IMR-90 (cell line): ENCODE measurements around the gene HUWE1. TPM values are rescaled to one million over a fixed set of nuclear protein-coding genes. Genes with fewer than 3 reads are reported as not detected.

Experiments used
- ATAC-seq: fragments of 200-7000 bp; cut with Tn5 transposase; 2 replicates; pipeline ENCODE4 v1.9.1; 2020; ENCODE audit warnings: low read depth, mild to moderate bottlenecking, moderate library complexity
- BruUV-seq: library from RNA; stranded (reverse); fragments of 400-500 nt; replicated peaks from 2 replicates; lab custom pipeline; 2021; lab: Mats Ljungman, UMichigan
- CTCF ChIA-PET: fragments of 300-600 bp; formaldehyde crosslinking; extraction: SDS; loops from one replicate; lab custom pipeline; 2021; ENCODE audit warnings: antibody characterized with exemption; lab: Yijun Ruan, JAX
- POLR2A ChIA-PET: fragments of 300-600 bp; sonication (Branson Sonifier 250); formaldehyde crosslinking; loops from one replicate; lab custom pipeline; 2022; ENCODE audit warnings: antibody characterized with exemption; ENCODE audit not compliant: unreplicated experiment; lab: Charles Lee
- DNase-seq: peaks from one replicate; pipeline ENCODE4 v3.0.0; 2013
- H2AFZ ChIP-seq: replicated peaks from 2 replicates; pipeline ENCODE3; 2013; ENCODE audit warnings: low read length, mild to moderate bottlenecking; ENCODE audit not compliant: poor library complexity
- H2AK5ac ChIP-seq: 2 replicates; pipeline ENCODE4 v1.6.1; 2013; ENCODE audit warnings: low read depth, low read length, inconsistent platforms
- H2AK9ac ChIP-seq: replicated peaks from 2 replicates; pipeline ENCODE3; 2013; ENCODE audit warnings: mild to moderate bottlenecking, low read depth, low read length, moderate library complexity; ENCODE audit not compliant: poor library complexity
- H2BK120ac ChIP-seq: 2 replicates; pipeline ENCODE4 v1.6.1; 2013; ENCODE audit warnings: low read depth, low read length, inconsistent platforms
- H2BK15ac ChIP-seq: 3 replicates; pipeline ENCODE4 v1.6.1; 2013; ENCODE audit warnings: low read depth, low read length, inconsistent platforms
- H2BK20ac ChIP-seq: 2 replicates; pipeline ENCODE4 v1.6.1; 2013; ENCODE audit warnings: low read depth, mild to moderate bottlenecking, inconsistent platforms, low read length, moderate library complexity
- H2BK5ac ChIP-seq: 2 replicates; pipeline ENCODE4 v1.6.1; 2013; ENCODE audit warnings: mild to moderate bottlenecking, low read depth, low read length, inconsistent platforms; ENCODE audit not compliant: poor library complexity, severe bottlenecking
- H3K14ac ChIP-seq: replicated peaks from 2 replicates; pipeline ENCODE4 v1.6.1; 2013; ENCODE audit warnings: low read depth, low read length, inconsistent platforms
- H3K18ac ChIP-seq: 2 replicates; pipeline ENCODE4 v1.6.1; 2013; ENCODE audit warnings: low read depth, low read length, control low read depth
- H3K23ac ChIP-seq: 2 replicates; pipeline ENCODE4 v1.6.1; 2013; ENCODE audit warnings: low read depth, low read length, inconsistent platforms
- H3K27ac ChIP-seq: 2 replicates; pipeline ENCODE4 v1.5.1; 2013; ENCODE audit warnings: mild to moderate bottlenecking, control low read depth, low read length; ENCODE audit not compliant: insufficient read depth
- H3K27me3 ChIP-seq: 2 replicates; pipeline ENCODE4 v1.6.1; 2013; ENCODE audit warnings: low read length; ENCODE audit not compliant: control insufficient read depth, insufficient read depth
- H3K36me3 ChIP-seq: 2 replicates; pipeline ENCODE4 v1.6.1; 2013; ENCODE audit warnings: low read length, mixed read lengths; ENCODE audit not compliant: control insufficient read depth, insufficient read depth
- H3K4ac ChIP-seq: 2 replicates; pipeline ENCODE4 v1.6.1; 2013; ENCODE audit warnings: low read depth, low read length, inconsistent platforms
- H3K4me1 ChIP-seq: 2 replicates; pipeline ENCODE4 v1.6.1; 2013; ENCODE audit warnings: low read length, mixed read lengths; ENCODE audit not compliant: control insufficient read depth, insufficient read depth
- H3K4me2 ChIP-seq: 2 replicates; pipeline ENCODE4 v1.6.1; 2013; ENCODE audit warnings: low read depth, mild to moderate bottlenecking, control low read depth, low read length, moderate library complexity
- H3K4me3 ChIP-seq: 2 replicates; pipeline ENCODE4 v1.5.1; 2013; ENCODE audit warnings: low read depth, mild to moderate bottlenecking, control low read depth, low read length, moderate library complexity; ENCODE audit not compliant: insufficient read depth
- H3K56ac ChIP-seq: 2 replicates; pipeline ENCODE4 v1.6.1; 2013; ENCODE audit warnings: low read length, inconsistent platforms; ENCODE audit not compliant: insufficient read depth; ENCODE audit errors: extremely low read depth
- H3K79me1 ChIP-seq, 2 experiments: 2 replicates each; pipeline ENCODE4 v1.6.1; 2013; ENCODE audit warnings: low read length in 2 of 2, inconsistent platforms in 1 of 2, low read depth in 1 of 2
- H3K9ac ChIP-seq: 2 replicates; pipeline ENCODE4 v1.6.1; 2013; ENCODE audit warnings: low read depth, low read length, control low read depth
- H3K9me1 ChIP-seq: 2 replicates; pipeline ENCODE4 v1.6.1; 2013; ENCODE audit warnings: low read length, inconsistent platforms; ENCODE audit not compliant: insufficient read depth
- H3K9me3 ChIP-seq: 2 replicates; pipeline ENCODE4 v1.6.1; 2013; ENCODE audit warnings: low read length; ENCODE audit not compliant: control insufficient read depth, insufficient read depth
- H4K20me1 ChIP-seq: 2 replicates; pipeline ENCODE4 v1.6.1; 2013; ENCODE audit warnings: low read length, inconsistent platforms; ENCODE audit not compliant: insufficient read depth
- H4K5ac ChIP-seq: 2 replicates; pipeline ENCODE4 v1.6.1; 2013; ENCODE audit warnings: mild to moderate bottlenecking, low read depth, low read length, control low read depth
- H4K8ac ChIP-seq, 2 experiments: 2 replicates each; pipeline ENCODE4 v1.6.1; 2013; ENCODE audit warnings: low read depth in 2 of 2, low read length in 2 of 2, control low read depth in 1 of 2, inconsistent platforms in 1 of 2
- H4K91ac ChIP-seq: 2 replicates; pipeline ENCODE4 v1.6.1; 2013; ENCODE audit warnings: low read depth, low read length, inconsistent platforms; ENCODE audit not compliant: insufficient read depth
- BHLHE40 ChIP-seq: fragments of 150-350 bp; IDR thresholded peaks from 2 replicates; pipeline ENCODE4 v1.6.1; 2016; ENCODE audit warnings: mild to moderate bottlenecking, low read depth, low read length
- CEBPB ChIP-seq: IDR thresholded peaks from 2 replicates; pipeline ENCODE4 v1.6.1; 2012; ENCODE audit warnings: low read depth, low read length, improper control_type of control experiment
- CHD1 ChIP-seq: IDR thresholded peaks from 2 replicates; pipeline ENCODE4 v1.6.1; 2012; ENCODE audit warnings: low read depth, low read length, improper control_type of control experiment
- FOS ChIP-seq: fragments of 150-350 bp; IDR thresholded peaks from 2 replicates; pipeline ENCODE4 v1.6.1; 2016; ENCODE audit warnings: low read depth, low read length
- MAFK ChIP-seq: IDR thresholded peaks from 2 replicates; pipeline ENCODE4 v1.6.1; 2012; ENCODE audit warnings: low read depth, low read length, improper control_type of control experiment
- MAZ ChIP-seq: IDR thresholded peaks from 2 replicates; pipeline ENCODE4 v1.6.1; 2012; ENCODE audit warnings: low read depth, mild to moderate bottlenecking, low read length, improper control_type of control experiment, moderate library complexity, borderline replicate concordance
- MXI1 ChIP-seq: IDR thresholded peaks from 2 replicates; pipeline ENCODE4 v1.6.1; 2012; ENCODE audit warnings: low read depth, mild to moderate bottlenecking, low read length, moderate library complexity, borderline replicate concordance
- NFE2L2 ChIP-seq: fragments of 150-350 bp; IDR thresholded peaks from 2 replicates; pipeline ENCODE4 v1.6.1; 2016; ENCODE audit warnings: low read depth, mild to moderate bottlenecking, low read length
- POLR2A ChIP-seq: IDR thresholded peaks from 2 replicates; pipeline ENCODE4 v1.6.1; 2012; ENCODE audit warnings: mild to moderate bottlenecking, low read depth, low read length
- RAD21 ChIP-seq: IDR thresholded peaks from 2 replicates; pipeline ENCODE4 v1.6.1; 2012; ENCODE audit warnings: low read length, improper control_type of control experiment
- RCOR1 ChIP-seq: IDR thresholded peaks from 2 replicates; pipeline ENCODE4 v1.6.1; 2012; ENCODE audit warnings: mild to moderate bottlenecking, low read length, improper control_type of control experiment; ENCODE audit not compliant: insufficient replicate concordance
- RFX5 ChIP-seq: IDR thresholded peaks from 2 replicates; pipeline ENCODE4 v1.8.0; 2012; ENCODE audit warnings: low read depth, mild to moderate bottlenecking, low read length, moderate library complexity
- SMC3 ChIP-seq: fragments of 150-350 bp; IDR thresholded peaks from 2 replicates; pipeline ENCODE4 v1.6.1; 2016; ENCODE audit warnings: low read depth, mild to moderate bottlenecking, antibody characterized with exemption, low read length, moderate library complexity
- USF2 ChIP-seq: fragments of 150-350 bp; IDR thresholded peaks from 2 replicates; pipeline ENCODE4 v1.6.1; 2017; ENCODE audit warnings: mild to moderate bottlenecking, antibody characterized with exemption, low read length, low read depth
- WGBS, 2 experiments: methylation state at CpG; one replicate each; pipeline versions ENCODE4 v1.1.5 to v1.1.7; 2013; ENCODE audit warnings: missing lambda C conversion rate in 2 of 2; ENCODE audit not compliant: insufficient read length in 1 of 2; ENCODE audit errors: extremely low coverage in 2 of 2; 5-methylcytosine and 5-hydroxymethylcytosine counted together
- dilution Hi-C: fragments of 300-500 bp; cut with HindIII; formaldehyde crosslinking; loops from one replicate; pipeline ENCODE4 v1.14.3; 2018; ENCODE audit warnings: low sequenced_read_pairs; ENCODE audit not compliant: unreplicated experiment
- in situ Hi-C: fragments of 300-500 bp; cut with MboI; formaldehyde crosslinking; loops from 3 replicates; pipeline ENCODE4 v1.14.3; 2019; ENCODE audit warnings: low sequenced_read_pairs, inconsistent platforms, mixed read lengths
- intact Hi-C: fragments of 100-400 bp; cut with micrococcal nuclease; formaldehyde crosslinking; loops from 2 replicates; pipeline ENCODE4 v1.10.0; 2022
- polyA plus RNA-seq, 3 experiments: library from polyadenylated mRNA; depleted of rRNA; stranded (reverse); fragments of >200 nt; gene quantifications; 2 replicates each; pipeline ENCODE4 v1.2.3, GENCODE V29; 2012; ENCODE audit warnings: low replicate concordance in 1 of 3
- total RNA-seq: library from RNA; depleted of rRNA; stranded (reverse); fragments of >200 nt; gene quantifications from 2 replicates; pipeline ENCODE4 v1.2.3, GENCODE V29; 2012
- TF ChIP-seq, protein P1 (sequence below): fragments of 150-350 bp; IDR thresholded peaks from 2 replicates; pipeline ENCODE4 v1.6.1; 2016; ENCODE audit warnings: low read depth, mild to moderate bottlenecking, low read length, moderate library complexity, borderline replicate concordance
- TF ChIP-seq, protein P2 (sequence below): conservative IDR thresholded peaks from 2 replicates; pipeline ENCODE4 v1.5.1; 2012; ENCODE audit warnings: mild to moderate bottlenecking, low read depth, low read length, improper control_type of control experiment

The HUWE1 gene
- total and polyA plus RNA-seq, 2 of the 4 experiments (the other 2 are of a cell fraction) = 47.6 to 57.7 TPM

GRCh38 chrX:53580742-53581504 lies 105.6 kb downstream of the HUWE1 start:
- no peak overlapping the region for H2AFZ ChIP-seq
- in situ Hi-C loops (no loop called here), dilution Hi-C loops (no loop called here), intact Hi-C loops (no loop called here)
- H3K9me1 ChIP-seq = no peaks in the 10 kb centered on the region
- peaks cover 3% of the 10 kb centered on the region; the same call in 1 of the 2 replicates for H3K27me3 ChIP-seq
- no peak overlapping the region for H3K9ac ChIP-seq
- no peak overlapping the region for H3K27ac ChIP-seq
- TF ChIP-seq RAD21 (no peak), MAZ (no peak), RCOR1 (no peak), CHD1 (no peak), POLR2A (no peak), MAFK (no peak), USF2 (no peak), NFE2L2 (no peak), FOS (no peak), MXI1 (no peak), RFX5 (no peak), BHLHE40 (no peak), SMC3 (no peak), CEBPB (no peak)
- TF ChIP-seq, protein P1, sequence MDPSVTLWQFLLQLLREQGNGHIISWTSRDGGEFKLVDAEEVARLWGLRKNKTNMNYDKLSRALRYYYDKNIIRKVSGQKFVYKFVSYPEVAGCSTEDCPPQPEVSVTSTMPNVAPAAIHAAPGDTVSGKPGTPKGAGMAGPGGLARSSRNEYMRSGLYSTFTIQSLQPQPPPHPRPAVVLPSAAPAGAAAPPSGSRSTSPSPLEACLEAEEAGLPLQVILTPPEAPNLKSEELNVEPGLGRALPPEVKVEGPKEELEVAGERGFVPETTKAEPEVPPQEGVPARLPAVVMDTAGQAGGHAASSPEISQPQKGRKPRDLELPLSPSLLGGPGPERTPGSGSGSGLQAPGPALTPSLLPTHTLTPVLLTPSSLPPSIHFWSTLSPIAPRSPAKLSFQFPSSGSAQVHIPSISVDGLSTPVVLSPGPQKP = no peak
- TF ChIP-seq, protein P2, sequence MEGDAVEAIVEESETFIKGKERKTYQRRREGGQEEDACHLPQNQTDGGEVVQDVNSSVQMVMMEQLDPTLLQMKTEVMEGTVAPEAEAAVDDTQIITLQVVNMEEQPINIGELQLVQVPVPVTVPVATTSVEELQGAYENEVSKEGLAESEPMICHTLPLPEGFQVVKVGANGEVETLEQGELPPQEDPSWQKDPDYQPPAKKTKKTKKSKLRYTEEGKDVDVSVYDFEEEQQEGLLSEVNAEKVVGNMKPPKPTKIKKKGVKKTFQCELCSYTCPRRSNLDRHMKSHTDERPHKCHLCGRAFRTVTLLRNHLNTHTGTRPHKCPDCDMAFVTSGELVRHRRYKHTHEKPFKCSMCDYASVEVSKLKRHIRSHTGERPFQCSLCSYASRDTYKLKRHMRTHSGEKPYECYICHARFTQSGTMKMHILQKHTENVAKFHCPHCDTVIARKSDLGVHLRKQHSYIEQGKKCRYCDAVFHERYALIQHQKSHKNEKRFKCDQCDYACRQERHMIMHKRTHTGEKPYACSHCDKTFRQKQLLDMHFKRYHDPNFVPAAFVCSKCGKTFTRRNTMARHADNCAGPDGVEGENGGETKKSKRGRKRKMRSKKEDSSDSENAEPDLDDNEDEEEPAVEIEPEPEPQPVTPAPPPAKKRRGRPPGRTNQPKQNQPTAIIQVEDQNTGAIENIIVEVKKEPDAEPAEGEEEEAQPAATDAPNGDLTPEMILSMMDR = no peak
- H3K4me2 ChIP-seq = no peak overlapping the region
- no peak overlapping the region for H3K14ac ChIP-seq
- no TSS peak for BruUV-seq
- no peak overlapping the region for H3K4ac ChIP-seq
- no peak overlapping the region for H3K23ac ChIP-seq
- 85% methylated on average over 9 of the region's 12 CpGs; no CpG with 5 or more reads in 1 of the 2 experiments for WGBS, 2 experiments
- CTCF ChIA-PET = no interaction called here
- no peaks in the 10 kb centered on the region for H3K4me1 ChIP-seq
- H3K36me3 ChIP-seq = peaks cover 20% of the 10 kb centered on the region
- no peak overlapping the region for H4K91ac ChIP-seq
- DNase-seq = no peak
- H4K20me1 ChIP-seq = no peaks in the 10 kb centered on the region
- H3K9me3 ChIP-seq = no peaks in the 10 kb centered on the region
- H2BK120ac ChIP-seq = no peak overlapping the region
- H4K5ac ChIP-seq = no peak overlapping the region
- no peak for ATAC-seq
- H2BK15ac ChIP-seq = no peak overlapping the region
- no peak overlapping the region for H3K4me3 ChIP-seq
- H2AK5ac ChIP-seq = no peak overlapping the region
- POLR2A ChIA-PET = no interaction called here
- H2BK20ac ChIP-seq = no peak overlapping the region
- no peaks in the 10 kb centered on the region; a peak in 1 of 4 replicates for H3K79me1 ChIP-seq
- no peak overlapping the region for H4K8ac ChIP-seq
- H2AK9ac ChIP-seq = no peak overlapping the region
- H3K18ac ChIP-seq = no peak overlapping the region
- no peak overlapping the region for H3K56ac ChIP-seq
- H2BK5ac ChIP-seq = no peak overlapping the region
